H1 (cell line): ENCODE results near the gene LRBA. TPM values are rescaled to one million over a fixed set of nuclear protein-coding genes. Genes with fewer than 3 reads are reported as not detected.

Experiments used
- CTBP2 ChIP-seq: IDR thresholded peaks from 2 replicates; pipeline ENCODE4 v1.7.0; 2011; ENCODE audit warnings: borderline replicate concordance, mild to moderate bottlenecking, moderate library complexity, mixed read lengths, low read length; ENCODE audit not compliant: insufficient read depth, insufficient read length
- TCF12 ChIP-seq: IDR thresholded peaks from 2 replicates; pipeline ENCODE4 v1.6.1; 2011; ENCODE audit warnings: low read depth, mild to moderate bottlenecking, low read length
- TEAD4 ChIP-seq: IDR thresholded peaks from 2 replicates; pipeline ENCODE4 v1.6.1; 2012; ENCODE audit warnings: low read depth, low read length, inconsistent platforms, mixed read lengths
- YY1 ChIP-seq: IDR thresholded peaks from 2 replicates; pipeline ENCODE4 v1.6.1; 2011; ENCODE audit warnings: low read depth, mild to moderate bottlenecking, low read length
- polyA plus RNA-seq, 7 experiments: library from polyadenylated mRNA; depleted of rRNA in 3 of 7; stranded (reverse) in 5 of 7; unstranded in 2 of 7; fragments of >200 nt in 5 of 7; fragments of 200-250 nt in 2 of 7; gene quantifications; 1 replicate in 5 of 7; 2 replicates in 1 of 7; 4 replicates in 1 of 7; pipeline versions ENCODE4 v1.2.1 to v1.2.3, GENCODE V29; 2011 to 2013; ENCODE audit warnings: missing spikeins in 2 of 7, mixed read lengths in 2 of 7
- total RNA-seq: library from RNA; stranded (reverse); fragmentation: NEBNext Ultra II Directional; extraction: Animal tissue kit (Norgen Biotek cat#: 25700); gene quantifications from 2 replicates; pipeline ENCODE4 v1.2.1, GENCODE V29; 2021

LRBA gene
- total and polyA plus RNA-seq, 2 of the 8 experiments (the other 6 are each of a cell fraction or from before 2014, with no cell fraction given), result 54.6 to 83.2 TPM

- TF ChIP-seq TEAD4, result no peak
- TF ChIP-seq YY1, result no peak
- TF ChIP-seq CTBP2, result no peak
- TF ChIP-seq TCF12, result no peak
Observed at GRCh38 chr4:150874338-150875226, 140.5 kb downstream of the LRBA start (continued).
